HUES6 (cell line): ENCODE measurements around the gene TAF6L.
"Not testable (repeated sequence)": the region's sequence is repeated elsewhere in the genome, so short reads cannot be mapped to it uniquely, and the experiment has no call there.

Experiments used
- H3K27ac ChIP-seq: 2 replicates; pipeline ENCODE4 v1.7.0; 2013; ENCODE audit warnings: low read depth, mild to moderate bottlenecking, low read length, inconsistent platforms
- H3K27me3 ChIP-seq: 2 replicates; pipeline ENCODE4 v1.6.1; 2013; ENCODE audit warnings: low read length; ENCODE audit not compliant: control insufficient read depth, insufficient read depth
- H3K36me3 ChIP-seq: 2 replicates; pipeline ENCODE4 v1.6.1; 2013; ENCODE audit warnings: low read length; ENCODE audit not compliant: control insufficient read depth, insufficient read depth
- H3K4me1 ChIP-seq: 2 replicates; pipeline ENCODE4 v1.6.1; 2013; ENCODE audit warnings: low read length; ENCODE audit not compliant: control insufficient read depth, insufficient read depth
- H3K4me3 ChIP-seq: 2 replicates; pipeline ENCODE4 v1.5.1; 2013; ENCODE audit warnings: low read depth, low read length
- H3K9ac ChIP-seq: one replicate; pipeline ENCODE4 v1.6.1; 2013; ENCODE audit warnings: mild to moderate bottlenecking, low read length
- H3K9me3 ChIP-seq: 2 replicates; pipeline ENCODE4 v1.6.1; 2013; ENCODE audit warnings: low read depth, low read length; ENCODE audit not compliant: control insufficient read depth, insufficient read depth

The TAF6L gene

DNA sequence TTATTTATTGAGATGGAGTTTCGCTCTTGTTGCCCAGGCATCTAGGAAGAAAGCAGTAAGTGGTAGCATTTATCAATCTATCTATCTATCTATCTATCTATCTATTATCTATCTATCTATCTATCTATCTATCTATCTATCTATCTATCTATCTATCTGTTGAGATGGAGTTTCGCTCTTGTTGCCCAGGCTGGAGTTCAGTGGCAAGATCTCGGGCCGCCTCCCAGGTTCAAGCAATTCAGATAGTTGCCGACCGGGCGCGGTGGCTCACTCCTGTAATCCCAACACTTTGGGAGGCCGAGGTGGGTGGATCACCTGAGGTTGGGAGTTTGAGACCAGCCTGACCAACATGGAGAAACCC is 10.3 kb upstream of the TAF6L start:
- not testable (repeated sequence) for H3K9me3 ChIP-seq, H3K9ac ChIP-seq, H3K27me3 ChIP-seq, H3K27ac ChIP-seq
- Histone ChIP-seq H3K4me1 (peaks cover 16% of the 10 kb centered on the region), H3K36me3 (peaks cover 24% of the 10 kb centered on the region), H3K4me3 (peak overlapping the region; percentile 39)

DNA sequence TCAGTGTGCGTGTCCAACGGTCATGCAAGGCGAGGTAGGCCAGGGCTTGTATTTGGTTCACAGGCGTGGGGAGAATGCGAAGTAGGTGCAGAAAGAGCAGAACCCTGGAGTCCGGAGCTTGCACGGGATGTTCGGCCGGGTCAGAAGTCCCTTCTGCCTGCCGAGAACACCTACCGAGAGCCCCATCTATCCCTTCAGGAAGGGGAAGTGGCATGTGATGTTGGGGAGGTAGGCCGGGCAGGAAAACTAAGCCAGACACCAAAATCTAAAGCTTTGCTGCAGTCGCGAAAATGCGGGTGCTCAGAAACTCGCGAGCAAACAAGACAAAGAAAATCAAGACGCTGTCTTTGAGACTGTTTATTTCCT is 435 bp upstream of the TAF6L start:
- Histone ChIP-seq H3K27ac (peak overlapping the region; percentile 72; the same call in 1 of the 2 replicates), H3K27me3 (no peaks in the 10 kb centered on the region), H3K9ac (peak overlapping the region; percentile 80), H3K4me1 (peaks cover 7% of the 10 kb centered on the region; the same call in 1 of the 2 replicates), H3K9me3 (no peaks in the 10 kb centered on the region), H3K4me3 (peak overlapping the region; percentile 76), H3K36me3 (peaks cover 29% of the 10 kb centered on the region)

DNA sequence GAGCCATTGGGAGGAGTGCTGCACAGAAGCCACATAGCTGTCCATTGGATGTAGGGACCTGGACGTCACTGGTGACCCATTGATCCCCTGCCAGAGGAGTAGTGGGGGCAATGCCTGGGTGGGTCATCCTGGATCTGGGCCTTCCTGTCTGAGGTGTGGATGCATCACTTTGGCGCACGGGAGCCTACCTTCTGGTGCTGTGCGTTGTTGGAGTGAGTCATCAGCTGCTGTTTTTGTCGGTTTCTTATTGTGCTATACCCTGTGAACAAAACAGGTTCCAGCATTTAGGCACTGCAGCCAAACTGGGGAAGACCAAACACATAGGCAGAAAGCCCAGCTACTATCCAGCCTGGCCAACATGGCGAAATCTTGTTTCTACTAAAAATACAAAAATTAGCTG is 3.2 kb downstream of the TAF6L start:
- H3K4me3 ChIP-seq = no peak overlapping the region
- no peaks in the 10 kb centered on the region for H3K27me3 ChIP-seq
- H3K9me3 ChIP-seq = no peaks in the 10 kb centered on the region
- peaks cover 42% of the 10 kb centered on the region for H3K36me3 ChIP-seq
- H3K9ac ChIP-seq = no peak overlapping the region
- H3K4me1 ChIP-seq = peaks cover 7% of the 10 kb centered on the region; the same call in 1 of the 2 replicates
- no peak overlapping the region for H3K27ac ChIP-seq

DNA sequence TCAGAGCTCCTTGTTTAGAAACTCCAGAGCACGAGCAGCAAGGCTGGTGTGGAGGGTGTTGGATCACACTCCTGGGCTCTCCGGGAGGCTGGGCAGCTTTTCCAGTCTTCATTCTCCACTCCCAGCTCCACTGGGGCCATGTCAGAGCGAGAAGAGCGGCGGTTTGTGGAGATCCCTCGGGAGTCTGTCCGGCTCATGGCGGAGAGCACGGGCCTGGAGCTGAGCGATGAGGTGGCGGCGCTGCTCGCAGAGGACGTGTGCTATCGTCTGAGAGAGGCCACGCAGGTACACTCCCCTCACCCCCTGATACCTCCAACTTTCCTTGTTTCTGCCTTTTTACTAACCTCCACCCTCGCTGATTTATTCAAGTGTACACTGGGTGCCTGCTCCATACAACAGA is 4.5 kb downstream of the TAF6L start:
- Histone ChIP-seq H3K27ac (no peak overlapping the region), H3K4me3 (no peak overlapping the region), H3K27me3 (no peaks in the 10 kb centered on the region), H3K9ac (no peak overlapping the region), H3K9me3 (no peaks in the 10 kb centered on the region), H3K4me1 (peaks cover 4% of the 10 kb centered on the region; the same call in 1 of the 2 replicates), H3K36me3 (peaks cover 44% of the 10 kb centered on the region)

DNA sequence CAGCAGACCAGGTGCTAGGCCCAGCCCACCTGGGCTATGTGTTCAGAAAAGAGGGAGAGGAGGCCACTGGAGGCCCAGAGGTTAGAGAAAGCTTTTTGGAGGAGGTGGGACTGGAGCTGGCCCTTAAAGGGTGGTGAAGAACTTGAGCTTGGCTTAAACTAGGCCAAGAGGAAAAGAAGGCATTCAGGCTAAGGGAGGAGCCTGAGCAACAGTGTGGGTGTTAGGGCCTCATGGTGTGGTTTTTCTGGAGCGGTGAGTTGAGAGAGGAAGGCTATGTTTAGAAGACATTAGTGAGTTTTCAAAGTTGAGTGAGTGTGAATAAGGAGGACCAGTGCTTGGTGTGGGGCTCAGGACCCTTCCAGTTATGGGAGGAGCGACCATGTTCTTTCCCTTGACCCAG is 6.2 kb downstream of the TAF6L start:
- no peak overlapping the region for H3K9ac ChIP-seq
- no peaks in the 10 kb centered on the region for H3K27me3 ChIP-seq

DNA sequence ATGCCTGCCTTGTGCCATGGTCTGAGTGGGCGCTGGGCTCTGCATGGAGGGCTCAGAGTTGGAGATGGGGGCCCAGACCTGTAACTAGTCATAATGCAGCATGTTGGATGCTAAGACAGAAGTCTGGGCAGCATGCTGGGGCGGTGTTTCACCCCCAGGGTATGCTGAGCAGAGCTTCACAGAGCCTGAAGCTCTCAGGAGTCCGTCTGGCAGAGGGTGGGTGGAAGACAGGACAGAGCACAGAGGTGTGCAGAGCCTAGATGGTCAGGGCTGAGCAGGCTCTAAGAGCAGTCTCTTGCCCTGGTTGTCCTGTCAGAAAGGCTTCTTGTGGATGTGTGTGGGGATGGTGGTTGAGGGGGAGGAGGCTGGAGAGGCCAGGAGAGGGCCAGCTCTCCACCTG is 7.2 kb downstream of the TAF6L start:
- no peaks in the 10 kb centered on the region for H3K27me3 ChIP-seq
- no peaks in the 10 kb centered on the region for H3K4me1 ChIP-seq
- H3K36me3 ChIP-seq = peaks cover 60% of the 10 kb centered on the region
- no peak overlapping the region for H3K4me3 ChIP-seq
- no peak overlapping the region for H3K9ac ChIP-seq
- no peaks in the 10 kb centered on the region for H3K9me3 ChIP-seq
- no peak overlapping the region for H3K27ac ChIP-seq

More for the DNA sequence above, 6.2 kb downstream of the TAF6L start:
- Histone ChIP-seq H3K36me3 (peaks cover 54% of the 10 kb centered on the region), H3K4me3 (no peak overlapping the region), H3K4me1 (no peaks in the 10 kb centered on the region), H3K9me3 (no peaks in the 10 kb centered on the region), H3K27ac (no peak overlapping the region)

DNA sequence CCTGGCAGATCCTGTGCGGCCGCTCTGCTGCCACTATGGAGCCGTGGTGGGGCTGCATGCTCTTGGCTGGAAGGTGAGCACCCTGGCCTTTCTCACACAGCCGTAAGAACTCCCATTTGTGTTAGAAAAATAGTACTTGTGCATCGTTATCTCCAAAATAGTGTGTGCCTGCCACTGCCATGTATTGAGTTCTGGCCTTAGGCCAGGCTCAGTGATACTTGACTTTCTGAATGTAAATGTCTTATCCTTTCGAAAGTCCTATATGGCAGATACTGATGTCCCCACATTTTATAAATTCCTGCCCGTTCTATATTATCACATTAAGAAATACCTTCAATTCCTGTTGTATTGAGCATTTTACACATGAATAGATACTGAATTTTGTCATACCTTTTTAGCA is 11.6 kb downstream of the TAF6L start:
- Histone ChIP-seq H3K36me3 (peaks cover 42% of the 10 kb centered on the region), H3K4me1 (peaks cover 3% of the 10 kb centered on the region), H3K27me3 (no peaks in the 10 kb centered on the region), H3K9me3 (no peaks in the 10 kb centered on the region), H3K4me3 (no peak overlapping the region), H3K27ac (no peak overlapping the region), H3K9ac (no peak overlapping the region)

DNA sequence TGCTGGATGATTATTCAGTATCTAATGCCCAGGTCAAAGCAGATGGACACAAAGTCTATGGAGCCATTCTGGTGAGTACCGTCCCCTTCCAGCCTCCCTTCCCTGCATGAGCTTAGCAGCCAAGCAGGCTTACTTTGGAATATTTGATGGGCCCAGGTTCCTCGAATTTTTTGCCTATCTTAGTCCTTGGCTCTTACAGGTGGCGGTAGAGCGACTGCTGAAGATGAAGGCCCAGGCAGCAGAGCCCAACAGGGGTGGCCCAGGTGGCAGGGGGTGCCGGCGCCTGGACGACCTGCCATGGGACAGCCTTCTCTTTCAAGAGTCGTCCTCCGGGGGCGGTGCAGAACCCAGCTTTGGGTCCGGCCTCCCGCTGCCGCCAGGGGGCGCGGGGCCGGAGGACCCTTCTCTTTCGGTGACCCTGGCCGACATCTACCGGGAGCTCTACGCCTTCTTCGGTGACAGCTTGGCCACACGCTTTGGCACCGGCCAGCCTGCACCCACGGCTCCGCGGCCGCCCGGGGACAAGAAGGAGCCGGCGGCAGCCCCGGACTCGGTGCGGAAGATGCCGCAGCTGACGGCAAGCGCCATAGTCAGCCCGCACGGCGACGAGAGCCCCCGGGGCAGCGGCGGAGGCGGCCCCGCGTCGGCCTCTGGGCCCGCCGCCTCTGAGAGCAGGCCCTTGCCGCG is 15.3 kb downstream of the TAF6L start:
- peak overlapping the region; percentile 96 for H3K4me3 ChIP-seq
- H3K9me3 ChIP-seq = no peaks in the 10 kb centered on the region
- peak overlapping the region; percentile 97 for H3K9ac ChIP-seq
- peaks cover 46% of the 10 kb centered on the region for H3K36me3 ChIP-seq
- H3K27me3 ChIP-seq = no peaks in the 10 kb centered on the region
- peaks cover 9% of the 10 kb centered on the region for H3K4me1 ChIP-seq
- H3K27ac ChIP-seq = peak overlapping the region; percentile 86

DNA sequence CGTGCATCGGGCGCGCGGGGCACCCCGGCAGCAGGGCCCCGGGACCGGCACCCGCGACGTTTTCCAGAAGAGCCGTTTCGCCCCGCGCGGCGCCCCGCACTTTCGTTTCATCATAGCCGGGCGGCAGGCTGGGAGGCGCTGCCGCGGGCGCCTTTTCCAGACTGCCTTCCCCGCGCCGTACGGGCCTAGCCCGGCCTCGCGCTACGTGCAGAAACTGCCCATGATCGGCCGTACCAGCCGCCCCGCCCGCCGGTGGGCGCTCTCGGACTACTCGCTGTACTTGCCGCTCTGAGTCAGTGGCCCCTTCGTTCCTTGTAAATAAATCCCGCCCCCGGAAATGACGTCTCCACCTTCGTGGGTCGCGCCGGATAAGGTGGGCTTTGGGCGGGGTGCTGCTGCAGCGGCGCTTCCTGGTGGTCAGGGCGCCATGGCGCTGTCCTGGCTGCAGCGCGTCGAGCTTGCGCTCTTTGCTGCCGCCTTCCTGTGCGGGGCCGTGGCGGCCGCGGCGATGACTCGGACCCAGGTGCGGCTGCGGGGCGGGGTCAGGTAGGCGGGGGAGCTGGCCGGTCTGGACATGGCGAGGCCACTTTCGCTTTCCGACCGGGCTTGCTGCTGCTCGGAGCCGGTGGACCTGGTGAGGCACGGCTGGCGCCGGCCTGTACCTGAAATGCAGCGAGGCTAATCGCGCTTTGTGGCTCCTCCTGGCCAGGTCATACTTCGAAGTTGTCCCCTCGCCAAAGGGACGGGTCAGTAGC is 16.0 kb downstream of the TAF6L start, which contains the start of gene TMEM179B:
TSS of gene TMEM179B (plus strand) at position 398 of the 755 bp plus-strand sequence. CDS start at position 428, 30 bp downstream.
- H3K27me3 ChIP-seq = no peaks in the 10 kb centered on the region
- H3K4me3 ChIP-seq = peak within 1 kb of the TSS; percentile 96
- no peaks in the 10 kb centered on the region for H3K9me3 ChIP-seq
- peak within 1 kb of the TSS; percentile 97 for H3K9ac ChIP-seq
- peaks cover 42% of the 10 kb centered on the region for H3K36me3 ChIP-seq
- H3K4me1 ChIP-seq = peaks cover 12% of the 10 kb centered on the region
- peak within 1 kb of the TSS; percentile 86 for H3K27ac ChIP-seq

DNA sequence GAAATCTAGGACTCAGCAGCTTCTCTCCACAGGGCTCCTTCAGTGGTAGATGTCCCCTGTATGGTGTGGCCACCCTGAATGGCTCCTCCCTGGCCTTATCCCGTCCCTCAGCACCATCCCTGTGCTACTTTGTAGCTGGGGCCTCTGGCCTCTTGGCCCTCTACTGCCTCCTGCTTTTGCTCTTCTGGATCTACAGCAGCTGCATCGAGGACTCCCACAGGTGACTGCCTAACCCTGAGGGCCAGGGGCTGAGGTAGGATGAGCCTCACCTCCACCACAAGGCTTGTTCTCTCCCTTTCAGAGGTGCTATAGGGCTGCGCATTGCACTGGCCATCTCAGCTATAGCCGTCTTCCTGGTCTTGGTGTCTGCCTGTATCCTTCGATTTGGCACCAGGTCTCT is 17.8 kb downstream of the TAF6L start:
- H3K36me3 ChIP-seq = peaks cover 43% of the 10 kb centered on the region

DNA sequence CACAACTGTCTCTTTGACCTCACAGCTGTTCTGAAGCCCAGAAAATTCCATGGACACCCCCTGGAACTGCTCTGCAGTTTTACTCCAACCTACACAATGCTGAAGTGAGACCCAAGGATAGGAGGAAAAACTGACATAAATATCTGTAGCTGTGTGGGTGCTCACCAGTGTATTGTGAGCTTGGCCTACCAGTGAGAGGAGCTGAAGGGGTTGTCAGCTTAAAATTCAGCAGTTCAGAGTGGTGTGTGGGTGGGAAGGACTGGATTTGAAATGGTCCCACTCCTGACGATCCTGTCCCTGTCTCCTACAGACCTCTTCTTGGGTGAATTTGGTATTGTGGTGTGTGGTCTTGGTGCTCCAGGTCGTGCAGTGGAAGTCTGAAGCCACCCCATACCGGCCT is 18.4 kb downstream of the TAF6L start:
- no peak overlapping the region for H3K27ac ChIP-seq
- peaks cover 17% of the 10 kb centered on the region for H3K4me1 ChIP-seq
- no peaks in the 10 kb centered on the region for H3K27me3 ChIP-seq
- no peak overlapping the region for H3K9ac ChIP-seq
- H3K4me3 ChIP-seq = no peak overlapping the region
- H3K9me3 ChIP-seq = no peaks in the 10 kb centered on the region
- peaks cover 47% of the 10 kb centered on the region for H3K36me3 ChIP-seq

More for the DNA sequence above, 17.8 kb downstream of the TAF6L start:
- Histone ChIP-seq H3K27me3 (no peaks in the 10 kb centered on the region), H3K9me3 (no peaks in the 10 kb centered on the region), H3K4me3 (no peak overlapping the region), H3K27ac (no peak overlapping the region), H3K9ac (no peak overlapping the region), H3K4me1 (peaks cover 17% of the 10 kb centered on the region)
